ENCODE measurements around the gene MBP.

MBP gene

DNA sequence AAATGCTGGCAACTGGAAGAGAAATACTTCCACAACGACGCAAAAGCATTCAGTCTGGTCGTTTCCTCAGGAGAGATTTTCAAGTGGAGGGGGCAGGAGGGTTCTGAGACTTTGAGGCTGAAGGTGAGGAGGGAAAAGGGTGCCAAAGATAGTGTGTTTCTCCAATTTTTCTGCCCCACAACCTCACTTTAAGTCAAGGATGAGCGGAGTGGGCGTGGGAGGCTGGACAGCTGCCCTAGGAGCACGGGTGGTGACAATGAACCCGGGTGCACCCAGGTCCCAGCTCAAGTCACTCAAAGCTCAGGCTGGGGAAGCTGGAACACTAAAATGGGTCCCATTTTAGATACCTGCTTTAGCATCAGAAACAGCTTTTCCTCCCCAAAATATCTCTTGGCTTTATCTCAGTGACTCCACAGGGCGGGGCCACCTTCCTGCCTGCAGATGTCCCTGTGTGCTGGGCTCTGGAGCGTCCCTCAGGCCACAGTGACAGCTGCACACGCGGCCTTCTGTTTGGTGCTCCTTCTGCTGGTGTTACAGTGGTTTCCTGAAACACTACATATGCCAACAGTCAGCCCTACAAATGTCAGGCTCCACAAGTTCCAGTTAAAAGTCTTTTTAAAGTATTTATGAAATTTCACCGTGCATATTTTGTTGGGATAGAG lies 1.4 kb upstream of the MBP start:
- no peak for DNase-seq (ENCODE audit: low read depth in 2 of 2)

DNA sequence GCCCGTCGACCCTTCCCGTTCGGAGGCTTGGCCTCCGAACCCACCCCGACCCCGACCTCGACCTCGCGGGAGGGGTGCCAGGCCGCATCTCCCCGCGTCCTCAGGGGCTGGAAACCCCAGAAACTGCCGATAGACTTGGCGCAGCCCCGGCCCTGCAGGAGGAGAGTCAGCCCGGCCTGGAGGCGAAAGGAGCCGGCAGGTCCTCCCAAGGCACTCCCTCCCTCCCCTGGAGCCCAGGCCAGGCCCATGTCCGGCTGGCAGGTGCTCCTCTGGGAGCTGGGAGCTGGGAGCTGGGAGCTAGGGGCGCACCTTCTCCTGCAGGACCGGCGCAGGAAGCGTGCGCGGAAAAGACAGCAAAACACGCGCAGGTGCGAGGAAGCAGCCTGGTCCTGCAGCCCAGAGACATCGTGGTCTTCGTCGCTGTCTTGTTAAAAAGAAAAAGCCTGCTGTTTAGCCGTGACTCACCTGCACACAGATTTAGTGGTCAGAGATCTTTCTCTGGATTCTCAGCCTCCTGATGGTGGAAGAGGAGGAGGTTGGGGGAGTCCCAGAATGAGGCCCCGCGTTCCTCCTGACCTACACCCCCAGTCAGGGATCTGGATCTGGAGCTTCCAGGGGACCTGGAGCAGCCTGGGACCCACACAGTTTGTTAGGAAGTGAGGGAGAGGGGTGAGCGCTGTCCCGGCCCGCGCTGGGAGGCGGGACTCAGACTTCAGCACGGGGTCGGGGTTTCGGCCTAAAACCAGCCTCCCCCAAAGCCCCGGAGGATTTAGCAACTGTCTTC lies 660 bp upstream of the MBP start:
- no peak for DNase-seq (ENCODE audit: low read depth in 2 of 2)

- DNase-seq (ENCODE audit: low read depth in 2 of 2), result no peak
These were observed 773 bp downstream of the MBP start for GRCh38 chr18:77131652-77132368.

DNA sequence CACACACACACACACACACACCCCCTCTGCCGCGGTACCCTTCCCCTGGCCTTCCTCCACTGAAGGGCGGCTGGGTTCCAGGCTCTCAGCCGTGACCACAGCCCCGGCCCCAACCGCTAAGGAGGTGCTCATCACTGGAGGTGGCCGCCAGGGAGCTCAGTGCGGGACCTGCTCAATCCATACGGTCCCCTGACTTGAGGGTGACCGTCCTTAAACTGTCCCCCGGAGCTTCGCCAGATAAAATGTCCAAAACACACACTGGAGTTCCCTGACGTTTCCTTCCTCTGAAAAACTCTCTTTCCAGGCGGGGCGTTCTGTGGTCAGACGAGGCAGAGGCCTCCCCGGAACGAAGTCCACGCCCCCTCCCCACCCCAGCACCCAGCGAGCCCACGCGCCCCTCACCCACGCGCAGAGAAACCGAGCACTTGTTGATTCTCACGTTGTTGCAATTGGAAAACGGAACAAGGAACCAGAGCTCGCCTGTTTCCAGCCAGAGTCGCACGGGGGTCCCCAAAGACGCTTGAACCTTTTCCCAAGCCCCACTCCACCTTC lies 1.4 kb downstream of the MBP start:
- DNase-seq (ENCODE audit: low read depth in 2 of 2), result no peak

- no peak for DNase-seq (ENCODE audit: low read depth in 2 of 2)
These were observed 2.1 kb downstream of the MBP start for GRCh38 chr18:77130229-77131099.

- peak; percentile 40 to 44 for DNase-seq (ENCODE audit: low read depth in 2 of 2)
These were observed 3.4 kb downstream of the MBP start for GRCh38 chr18:77129150-77129551.

DNA sequence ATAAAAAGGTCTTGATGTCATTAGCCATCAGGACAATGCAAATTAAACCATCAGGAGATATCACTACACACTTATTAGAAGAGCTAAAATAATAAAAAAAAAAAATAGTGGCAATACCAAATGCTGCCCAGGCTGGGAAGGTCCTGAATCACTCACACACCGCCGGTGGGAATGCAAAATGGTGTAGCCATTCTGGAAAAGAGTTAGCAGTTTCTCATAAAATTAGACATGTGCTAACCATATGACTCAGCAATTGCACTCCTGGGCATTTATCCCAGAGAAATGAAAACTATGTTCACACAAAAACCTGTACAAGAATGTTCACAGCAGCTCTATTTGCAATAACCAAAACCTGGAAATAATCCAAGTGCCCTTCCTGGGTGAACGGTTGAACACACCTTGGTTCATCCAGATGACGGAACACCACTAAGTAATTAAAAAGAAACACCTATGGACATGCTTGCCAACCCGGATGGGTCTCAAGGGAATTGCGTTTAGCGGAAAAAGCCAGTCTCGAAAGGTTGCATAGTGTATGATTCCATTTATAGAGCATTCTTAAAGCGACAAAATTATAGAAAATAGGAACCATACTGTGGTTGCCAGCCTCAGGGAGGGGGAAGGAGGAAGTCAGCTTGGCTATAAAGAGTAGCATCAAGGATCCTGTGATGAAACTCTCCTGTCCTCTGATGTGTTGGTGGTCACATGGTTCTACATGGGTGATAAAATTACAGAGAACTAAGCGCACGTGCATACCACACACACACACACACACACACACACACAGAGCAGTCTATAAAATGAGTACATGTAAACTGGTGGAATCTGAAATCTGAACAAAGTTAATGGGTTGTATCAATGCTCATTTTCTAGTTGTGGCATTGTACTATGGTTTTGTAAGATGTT lies 4.6 kb downstream of the MBP start:
- peak; percentile 90 to 92 for DNase-seq (ENCODE audit: low read depth in 2 of 2)

DNA sequence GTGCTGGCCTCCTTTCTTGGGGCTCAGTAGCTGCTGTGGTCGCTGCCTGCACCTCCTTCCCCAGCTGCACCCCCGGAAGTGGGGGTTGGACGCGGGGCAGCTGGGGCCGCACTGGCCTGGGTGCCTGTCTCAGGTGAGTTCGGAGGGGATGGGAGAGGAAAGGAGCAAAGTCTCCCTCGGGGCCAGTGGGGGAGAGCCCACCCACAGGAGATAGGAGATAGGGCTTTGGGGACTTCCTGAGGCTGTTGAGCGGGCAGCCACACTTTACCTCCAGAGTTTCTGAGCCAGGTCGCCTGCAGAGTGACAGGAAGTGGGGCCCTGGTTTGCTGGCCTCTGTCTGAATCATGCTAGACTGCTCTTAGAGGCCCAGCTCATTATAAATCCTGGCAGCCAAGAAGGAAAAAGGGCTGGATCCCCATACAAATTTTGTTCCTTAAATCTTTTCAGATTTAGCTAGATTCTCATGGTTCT lies 8.1 kb downstream of the MBP start:
- DNase-seq (ENCODE audit: low read depth in 2 of 2), result no peak

DNA sequence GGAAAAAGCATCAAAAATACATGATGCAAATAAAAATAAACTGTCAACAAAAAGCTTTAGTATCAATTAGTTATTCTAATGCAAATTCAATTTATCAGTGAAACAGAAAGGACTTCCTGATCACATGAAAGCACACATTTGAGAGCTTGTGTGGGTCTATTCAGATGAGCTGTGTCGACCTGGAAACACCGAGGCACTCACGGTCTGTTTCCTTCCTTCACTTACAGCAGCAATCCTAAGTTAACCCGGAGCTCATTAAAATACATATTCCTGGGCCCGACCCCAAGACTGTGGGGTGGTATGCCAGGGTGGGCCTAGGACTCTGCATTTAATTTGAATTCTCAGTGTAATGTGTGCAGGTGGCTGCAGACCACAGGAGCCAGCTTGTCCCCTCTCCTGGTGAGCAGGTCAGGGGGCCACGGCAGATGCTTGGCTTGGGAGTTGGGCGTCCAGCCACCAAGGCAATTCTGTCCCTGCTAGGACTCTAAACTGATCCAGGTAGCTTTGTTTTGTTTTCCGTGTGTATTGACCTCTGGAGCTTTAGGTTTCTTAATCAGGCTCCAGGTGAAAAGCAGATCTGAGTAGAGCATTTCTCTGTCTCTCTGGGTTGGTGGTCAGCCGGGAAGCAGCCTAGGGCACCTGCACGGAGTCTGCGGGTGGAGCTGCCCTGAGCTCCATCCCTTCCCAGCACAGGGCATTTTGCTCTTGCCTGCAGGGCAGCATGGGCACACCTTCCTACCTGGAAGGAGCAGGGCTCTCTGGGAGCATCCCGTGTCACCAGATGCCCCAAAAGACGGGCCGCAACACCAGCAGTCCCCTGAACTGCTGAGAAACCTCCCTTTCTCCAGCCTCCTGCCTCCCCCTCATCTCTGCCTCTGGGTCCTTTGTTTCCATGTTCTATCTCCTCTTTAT lies 9.0 kb downstream of the MBP start:
- DNase-seq (ENCODE audit: low read depth in 2 of 2), result no peak

GRCh38 chr18:77121523-77121922 lies 11.1 kb downstream of the MBP start:
- no peak for DNase-seq (ENCODE audit: low read depth in 2 of 2)

GRCh38 chr18:77119851-77120491 lies 12.6 kb downstream of the MBP start:
- DNase-seq (ENCODE audit: low read depth in 2 of 2), result no peak

- DNase-seq (ENCODE audit: low read depth in 2 of 2), result no peak
These were observed 13.3 kb downstream of the MBP start for GRCh38 chr18:77119101-77119850.

DNA sequence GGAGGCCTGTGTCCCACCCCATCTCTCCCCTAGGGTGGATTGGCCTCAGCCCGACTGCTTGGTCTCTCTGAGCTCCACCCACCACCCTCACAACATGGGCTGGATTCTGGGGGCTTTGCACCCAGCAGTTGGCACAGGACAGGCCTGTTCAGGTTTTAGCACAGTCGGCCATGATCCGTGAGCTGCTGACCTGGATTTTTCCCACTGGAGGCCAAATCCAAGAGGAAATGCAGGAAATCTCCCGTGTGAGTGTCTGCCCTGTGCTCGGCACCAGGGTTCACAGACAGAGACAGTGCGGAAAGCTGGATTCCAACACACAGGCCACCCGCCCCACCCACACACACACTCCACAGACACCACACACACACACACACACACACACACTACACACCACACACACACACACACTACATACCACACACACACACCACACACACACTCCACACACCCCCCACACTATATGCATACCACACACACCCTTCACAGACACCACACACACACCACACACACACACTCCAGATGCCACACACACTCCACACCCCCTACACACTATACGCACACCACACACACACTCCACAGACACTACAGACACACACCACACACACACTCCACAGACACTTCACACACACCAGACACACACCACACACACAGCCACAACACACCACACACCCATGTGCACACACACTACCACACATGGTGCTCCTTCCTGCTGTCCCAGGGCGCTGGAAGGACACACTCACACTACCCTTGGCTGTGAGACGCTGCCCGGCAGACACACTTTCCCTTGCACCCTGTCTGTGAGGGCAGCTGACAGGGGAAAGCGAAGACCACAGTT lies 14.1 kb downstream of the MBP start:
- DNase-seq (ENCODE audit: low read depth in 2 of 2), result no peak

GRCh38 chr18:77116201-77117080 lies 16.1 kb downstream of the MBP start:
- no peak for DNase-seq (ENCODE audit: low read depth in 2 of 2)

- no peak for DNase-seq (ENCODE audit: low read depth in 2 of 2)
These were observed 17.2 kb downstream of the MBP start for GRCh38 chr18:77115192-77115953.

Data from fibroblast of skin of left quadriceps (primary cell).